ENCODE results near the gene SF3A1. TPM values are rescaled to one million over a fixed set of nuclear protein-coding genes. Genes with fewer than 3 reads are reported as not detected.

The SF3A1 gene
- total RNA-seq, 4 donors from 2014 or later, result 52.8 to 193 (median 135) TPM

GRCh38 chr22:30313527-30314363, 42.9 kb downstream of the SF3A1 start:
- Histone ChIP-seq H3K27me3 (no peaks in the 10 kb centered on the region), H3K27ac (peak overlapping the region in 2 of 3 donors; percentile 31 to 39), H3K4me1 (peaks cover 71 to 97% of the 10 kb centered on the region in 2 donors), H3K4me3 (replicated peaks in 1 of 3) (no peak overlapping the region), H3K9me3 (no peaks in the 10 kb centered on the region), H3K36me3 (no peaks in the 10 kb centered on the region)
- 90% methylated on average over 7 to 8 of the region's 8 CpGs for WGBS, 2 donors
- no peak for DNase-seq
- TF ChIP-seq POLR2A (IDR thresholded peaks at IDR 0.05) (no peak), CTCF (IDR thresholded peaks at IDR 0.05) (no peak)
- intact Hi-C loops (cut with DNase I), result no loop called here

- intact Hi-C loops (cut with DNase I), result no loop called here
These were observed 44.6 kb downstream of the SF3A1 start for GRCh38 chr22:30312053-30312452.

GRCh38 chr22:30310881-30311771, 45.6 kb downstream of the SF3A1 start:
- Histone ChIP-seq H3K4me1 (peaks cover 80 to 98% of the 10 kb centered on the region in 2 donors), H3K9me3 (no peaks in the 10 kb centered on the region), H3K27me3 (no peaks in the 10 kb centered on the region), H3K36me3 (no peaks in the 10 kb centered on the region), H3K27ac (peak overlapping the region; percentile 65 to 87 (median 84)), H3K4me3 (replicated peaks in 1 of 3) (no peak overlapping the region)
- intact Hi-C loops (cut with DNase I), result no loop called here
- TF ChIP-seq POLR2A (IDR thresholded peaks at IDR 0.05), result peak in 1 of 2 donors; percentile 56
- no peak for TF ChIP-seq CTCF (IDR thresholded peaks at IDR 0.05)
- peak; percentile 96 to 97 for DNase-seq
- WGBS, 2 donors, result 30 to 31% methylated on average over 8 of the region's 8 CpGs

More at GRCh38 chr22:30312053-30312452, 44.6 kb downstream of the SF3A1 start:
- H3K4me3 ChIP-seq (replicated peaks in 1 of 3), result no peak overlapping the region
- WGBS, 2 donors, result 63 to 64% methylated on average over 6 of the region's 6 CpGs
- peak overlapping the region; percentile 65 to 87 (median 84) for H3K27ac ChIP-seq
- peaks cover 79 to 98% of the 10 kb centered on the region in 2 donors for H3K4me1 ChIP-seq
- no peak for DNase-seq
- H3K36me3 ChIP-seq, result no peaks in the 10 kb centered on the region
- H3K9me3 ChIP-seq, result no peaks in the 10 kb centered on the region
- TF ChIP-seq POLR2A (IDR thresholded peaks at IDR 0.05), result no peak
- TF ChIP-seq CTCF (IDR thresholded peaks at IDR 0.05), result no peak
- H3K27me3 ChIP-seq, result no peaks in the 10 kb centered on the region

- H3K4me3 ChIP-seq (replicated peaks in 1 of 3), result no peak overlapping the region
- intact Hi-C loops (cut with DNase I), result no loop called here
- no peaks in the 10 kb centered on the region for H3K27me3 ChIP-seq
- DNase-seq, result no peak
- TF ChIP-seq POLR2A (IDR thresholded peaks at IDR 0.05) (no peak), CTCF (IDR thresholded peaks at IDR 0.05) (peak in 1 of 6 experiments; percentile 13)
- H3K9me3 ChIP-seq, result no peaks in the 10 kb centered on the region
- H3K4me1 ChIP-seq, result peaks cover 82 to 98% of the 10 kb centered on the region in 2 donors
- WGBS, 2 donors, result 51 to 71% methylated on average over 7 of the region's 7 CpGs
- no peaks in the 10 kb centered on the region for H3K36me3 ChIP-seq
- peak overlapping the region; percentile 51 to 87 (median 84) for H3K27ac ChIP-seq
These were observed 46.5 kb downstream of the SF3A1 start for GRCh38 chr22:30309951-30310741.
